Upper lobe of left lung (tissue), 6 donors: ENCODE results near the gene PDCD5. TPM values are rescaled to one million over a fixed set of nuclear protein-coding genes. Genes with fewer than 3 reads are reported as not detected.
A peak's percentile ranks its signal among the peaks of the same experiment; 100 is the strongest.

Source experiments
- ATAC-seq, 2 donors: fragments of 200-7000 bp; cut with Tn5 transposase; one replicate each; pipeline ENCODE4 v1.9.1; 2022; ENCODE audit warnings: mild to moderate bottlenecking in 2 of 2, moderate library complexity in 2 of 2; ENCODE audit not compliant: low FRiP score in 2 of 2
- DNase-seq, 2 donors: peaks; one replicate each; pipeline ENCODE4 v3.0.0-alpha.2; 2019 to 2020
- H3K27ac ChIP-seq, 4 donors: fragments of 200-600 bp; sonication (generic); one replicate each; pipeline ENCODE4 v1.5.1; 2016 to 2019
- H3K27me3 ChIP-seq, 4 donors: fragments of 200-600 bp; sonication (generic); one replicate each; pipeline ENCODE4 v1.5.1; 2017 to 2019
- H3K36me3 ChIP-seq, 4 donors: fragments of 200-600 bp; sonication (generic); one replicate each; pipeline ENCODE4 v1.5.1; 2016 to 2019
- H3K4me1 ChIP-seq, 4 donors: fragments of 200-600 bp; sonication (generic); one replicate each; pipeline ENCODE4 v1.5.1; 2018 to 2019
- H3K4me3 ChIP-seq, 4 donors: fragments of 200-600 bp; sonication (generic); one replicate each; pipeline ENCODE4 v1.5.1; 2017 to 2019; ENCODE audit warnings: mild to moderate bottlenecking in 2 of 4, moderate library complexity in 1 of 4
- H3K9me3 ChIP-seq, 4 donors: fragments of 200-600 bp; sonication (generic); one replicate each; pipeline ENCODE4 v1.5.1; 2018 to 2019
- CTCF ChIP-seq, 6 experiments: fragments of 450-650 bp in 4 of 6; fragments of 200-600 bp in 2 of 6; sonication (generic) in 2 of 6; IDR thresholded peaks; one replicate each; pipeline ENCODE4 v1.5.1; 2016 to 2019; ENCODE audit warnings: antibody characterized with exemption in 6 of 6
- EP300 ChIP-seq, 4 donors: sonication (generic); formaldehyde crosslinking; IDR thresholded peaks; one replicate each; pipeline ENCODE4 v1.5.1; 2017; ENCODE audit warnings: antibody characterized with exemption in 4 of 4, control low read depth in 2 of 4
- POLR2A ChIP-seq, 4 donors: fragments of 450-650 bp; IDR thresholded peaks; one replicate each; pipeline ENCODE4 v1.5.1; 2016 to 2017; ENCODE audit warnings: antibody characterized with exemption in 4 of 4, mild to moderate bottlenecking in 2 of 4
- POLR2AphosphoS5 ChIP-seq, 2 donors: sonication (generic); formaldehyde crosslinking; IDR thresholded peaks; one replicate each; pipeline ENCODE4 v1.5.1; 2017; ENCODE audit warnings: antibody characterized with exemption in 2 of 2
- WGBS, 2 donors: methylation state at CpG; one replicate each; pipeline ENCODE4 v1.1.5; 2017 to 2018; 5-methylcytosine and 5-hydroxymethylcytosine counted together
- total RNA-seq, 6 donors: library from RNA; depleted of rRNA in 4 of 6; stranded (reverse); fragments of >200 nt in 4 of 6; gene quantifications; one replicate each; pipeline versions ENCODE4 v1.1.0 to v1.2.1, GENCODE V29; 2016 to 2021
- donor health status: DM: no; HTN: no; CAD: no; lungs with moderate emphysema.
- donor health status: DM: no; HTN: yes; CAD: no; lungs with severe emphysema.

The PDCD5 gene
- total RNA-seq, 6 donors from 2014 or later: 22.2 to 71.8 (median 50.0) TPM

GRCh38 chr19:32594021-32594420 lies 13.0 kb downstream of the PDCD5 start:
- peaks cover 27 to 58% (median 46%) of the 10 kb centered on the region in 4 donors for H3K36me3 ChIP-seq
- WGBS, 2 donors: 95 to 100% methylated on average over 2 of the region's 2 CpGs
- ATAC-seq (no peak), DNase-seq (no peak)
- no peaks in the 10 kb centered on the region for H3K27me3 ChIP-seq
- no peaks in the 10 kb centered on the region for H3K9me3 ChIP-seq
- H3K4me3 ChIP-seq: no peak overlapping the region
- no peaks in the 10 kb centered on the region for H3K4me1 ChIP-seq
- TF ChIP-seq CTCF (IDR thresholded peaks at IDR 0.05) (no peak), POLR2AphosphoS5 (IDR thresholded peaks at IDR 0.05) (no peak), POLR2A (IDR thresholded peaks at IDR 0.05) (no peak), EP300 (IDR thresholded peaks at IDR 0.05) (no peak)
- no peak overlapping the region for H3K27ac ChIP-seq

GRCh38 chr19:32595491-32595890 lies 14.5 kb downstream of the PDCD5 start:
- ATAC-seq (no peak), DNase-seq (no peak)
- WGBS, 2 donors: 95 to 96% methylated on average over 5 to 6 of the region's 6 CpGs
- Histone ChIP-seq H3K27ac (no peak overlapping the region), H3K4me1 (no peaks in the 10 kb centered on the region), H3K27me3 (no peaks in the 10 kb centered on the region), H3K9me3 (no peaks in the 10 kb centered on the region), H3K36me3 (peaks cover 32 to 72% (median 50%) of the 10 kb centered on the region in 4 donors), H3K4me3 (no peak overlapping the region)
- TF ChIP-seq POLR2A (IDR thresholded peaks at IDR 0.05) (no peak), CTCF (IDR thresholded peaks at IDR 0.05) (no peak), EP300 (IDR thresholded peaks at IDR 0.05) (no peak), POLR2AphosphoS5 (IDR thresholded peaks at IDR 0.05) (no peak)

- no peak for DNase-seq
- no peaks in the 10 kb centered on the region for H3K27me3 ChIP-seq
- H3K27ac ChIP-seq: no peak overlapping the region
- H3K36me3 ChIP-seq: peaks cover 32 to 95% (median 66%) of the 10 kb centered on the region in 4 donors
- no peaks in the 10 kb centered on the region for H3K9me3 ChIP-seq
- H3K4me3 ChIP-seq: no peak overlapping the region
- TF ChIP-seq POLR2AphosphoS5 (IDR thresholded peaks at IDR 0.05): no peak
- TF ChIP-seq EP300 (IDR thresholded peaks at IDR 0.05): no peak
- TF ChIP-seq CTCF (IDR thresholded peaks at IDR 0.05): no peak
- no peak for TF ChIP-seq POLR2A (IDR thresholded peaks at IDR 0.05)
- no peaks in the 10 kb centered on the region for H3K4me1 ChIP-seq
- 94 to 95% methylated on average over 11 of the region's 11 CpGs for WGBS, 2 donors
- ATAC-seq: no peak
Observed at GRCh38 chr19:32598022-32598421, 17.0 kb downstream of the PDCD5 start.

GRCh38 chr19:32599258-32599657 lies 18.3 kb downstream of the PDCD5 start:
- 91 to 93% methylated on average over 6 of the region's 6 CpGs for WGBS, 2 donors
- no peak for DNase-seq
- Histone ChIP-seq H3K4me1 (no peaks in the 10 kb centered on the region), H3K9me3 (no peaks in the 10 kb centered on the region), H3K36me3 (peaks cover 41 to 96% (median 71%) of the 10 kb centered on the region in 4 donors), H3K4me3 (no peak overlapping the region), H3K27me3 (no peaks in the 10 kb centered on the region), H3K27ac (no peak overlapping the region)
- no peak for TF ChIP-seq CTCF (IDR thresholded peaks at IDR 0.05)
- TF ChIP-seq POLR2AphosphoS5 (IDR thresholded peaks at IDR 0.05): no peak
- no peak for TF ChIP-seq POLR2A (IDR thresholded peaks at IDR 0.05)
- no peak for TF ChIP-seq EP300 (IDR thresholded peaks at IDR 0.05)
- ATAC-seq: no peak

DNA sequence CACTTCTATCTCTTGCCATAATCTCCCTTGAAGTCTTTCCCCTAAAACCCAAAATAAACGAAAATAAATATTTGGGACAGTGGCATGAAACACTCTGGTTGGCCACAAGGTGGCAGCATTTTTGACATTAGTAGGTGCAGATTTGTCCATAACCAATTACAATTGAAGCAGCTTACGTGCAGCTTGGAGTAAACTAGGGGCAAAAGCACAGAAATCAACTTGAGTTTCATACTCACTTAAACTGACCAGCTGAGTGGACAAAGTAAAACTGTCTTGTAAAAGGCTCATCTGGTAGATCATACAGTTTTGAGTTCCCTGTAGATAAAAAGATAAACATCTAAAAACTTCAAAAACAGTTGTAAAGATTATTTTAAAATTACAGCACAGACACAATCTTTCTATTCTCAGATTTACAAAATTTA lies 18.8 kb downstream of the PDCD5 start:
- H3K4me1 ChIP-seq: no peaks in the 10 kb centered on the region
- H3K27ac ChIP-seq: no peak overlapping the region
- no peaks in the 10 kb centered on the region for H3K9me3 ChIP-seq
- peak; percentile 73 to 85 (median 76) for TF ChIP-seq CTCF (IDR thresholded peaks at IDR 0.05)
- TF ChIP-seq EP300 (IDR thresholded peaks at IDR 0.05): no peak
- H3K36me3 ChIP-seq: peaks cover 44 to 96% (median 71%) of the 10 kb centered on the region in 4 donors
- 7 to 10% methylated on average over 2 of the region's 2 CpGs for WGBS, 2 donors
- H3K27me3 ChIP-seq: no peaks in the 10 kb centered on the region
- no peak overlapping the region for H3K4me3 ChIP-seq
- DNase-seq (peak in 1 of 2 donors; percentile 35), ATAC-seq (peak in 1 of 2 donors; percentile 69)
